Neural progenitor cell (in vitro differentiated cells): ENCODE results near the gene DOCK9. TPM values are rescaled to one million over a fixed set of nuclear protein-coding genes. Genes with fewer than 3 reads are reported as not detected.

Experiments
- DNase-seq: peaks from one replicate; pipeline ENCODE4 v3.0.0-alpha.2; 2016; ENCODE audit warnings: low spot score
- H2AFZ ChIP-seq: fragments of 200-600 bp; sonication (generic); replicated peaks from 2 replicates; pipeline ENCODE4 v1.6.1; 2016; ENCODE audit warnings: antibody characterized with exemption
- H3F3A ChIP-seq: fragments of 200-600 bp; sonication (generic); 2 replicates; pipeline ENCODE4 v1.6.1; 2016; ENCODE audit warnings: antibody characterized with exemption, low read depth
- H3K27ac ChIP-seq: fragments of 200-600 bp; sonication (generic); 2 replicates; pipeline ENCODE4 v1.5.1; 2016; ENCODE audit warnings: mild to moderate bottlenecking
- H3K27me3 ChIP-seq: fragments of 200-600 bp; sonication (generic); 2 replicates; pipeline ENCODE4 v1.6.1; 2016; ENCODE audit warnings: mild to moderate bottlenecking, moderate library complexity
- H3K36me3 ChIP-seq: fragments of 200-600 bp; sonication (generic); 2 replicates; pipeline ENCODE4 v1.5.1; 2016
- H3K4me1 ChIP-seq: fragments of 200-600 bp; sonication (generic); 2 replicates; pipeline ENCODE4 v1.6.1; 2016; ENCODE audit warnings: mixed run types
- H3K4me2 ChIP-seq: fragments of 200-600 bp; sonication (generic); 2 replicates; pipeline ENCODE4 v1.6.1; 2016
- H3K4me3 ChIP-seq: fragments of 200-600 bp; sonication (generic); 2 replicates; pipeline ENCODE4 v1.5.1; 2016
- H3K79me2 ChIP-seq: fragments of 200-600 bp; sonication (generic); 2 replicates; pipeline ENCODE4 v1.6.1; 2016; ENCODE audit warnings: low read depth
- H3K9ac ChIP-seq: fragments of 200-600 bp; sonication (generic); 2 replicates; pipeline ENCODE4 v1.6.1; 2016
- H3K9me3 ChIP-seq: fragments of 200-600 bp; sonication (generic); 2 replicates; pipeline ENCODE4 v1.5.1; 2016; ENCODE audit warnings: low read depth
- H4K20me1 ChIP-seq: fragments of 200-600 bp; sonication (generic); 2 replicates; pipeline ENCODE4 v1.6.1; 2016; ENCODE audit warnings: low read depth
- H3K27ac Mint-ChIP-seq: 3 replicates; pipeline ENCODE4 v1.8.0; 2021; ENCODE audit warnings: mixed read lengths
- H3K27me3 Mint-ChIP-seq: 2 replicates; pipeline ENCODE4 v1.8.0; 2022; ENCODE audit warnings: low read depth, mild to moderate bottlenecking, inconsistent platforms, moderate library complexity, mixed read lengths; ENCODE audit not compliant: insufficient read depth
- H3K36me3 Mint-ChIP-seq: 3 replicates; pipeline ENCODE4 v1.8.0; 2021; ENCODE audit warnings: mixed read lengths
- H3K4me1 Mint-ChIP-seq: 3 replicates; pipeline ENCODE4 v1.8.0; 2021; ENCODE audit warnings: mixed read lengths
- H3K4me3 Mint-ChIP-seq: 3 replicates; pipeline ENCODE4 v1.8.0; 2021; ENCODE audit warnings: mild to moderate bottlenecking, moderate library complexity, mixed read lengths
- H3K9me3 Mint-ChIP-seq: 3 replicates; pipeline ENCODE4 v1.8.0; 2020; ENCODE audit warnings: mixed read lengths
- CTCF ChIP-seq: fragments of 200-600 bp; sonication (generic); IDR thresholded peaks from 2 replicates; pipeline ENCODE4 v1.5.1; 2017; ENCODE audit warnings: antibody characterized with exemption, mild to moderate bottlenecking
- EZH2 ChIP-seq: fragments of 200-600 bp; sonication (generic); IDR thresholded peaks from 2 replicates; pipeline ENCODE4 v1.6.1; 2017; ENCODE audit warnings: antibody characterized with exemption, mild to moderate bottlenecking, moderate library complexity
- EZH2phosphoT487 ChIP-seq: fragments of 200-600 bp; sonication (generic); IDR thresholded peaks from 2 replicates; pipeline ENCODE4 v1.6.1; 2017; ENCODE audit warnings: antibody characterized with exemption
- total RNA-seq: library from RNA; depleted of rRNA; stranded (reverse); fragments of >200 nt; gene quantifications from 2 replicates; pipeline ENCODE4 v1.2.3, GENCODE V29; 2015; ENCODE audit warnings: low replicate concordance

The DOCK9 gene
- total RNA-seq, 1 donor from 2014 or later: 16.6 TPM

- H3F3A ChIP-seq: no peaks in the 10 kb centered on the region
- H3K36me3 ChIP-seq: no peaks in the 10 kb centered on the region
- no peak overlapping the region for H3K4me3 ChIP-seq
- H3K9ac ChIP-seq: no peak overlapping the region
- H3K9me3 ChIP-seq: no peaks in the 10 kb centered on the region
- H3K4me2 ChIP-seq: no peak overlapping the region
- no peaks in the 10 kb centered on the region for H3K36me3 Mint-ChIP-seq
- no peak for DNase-seq
- no peak for TF ChIP-seq CTCF
- no peak for TF ChIP-seq EZH2
- no peak for TF ChIP-seq EZH2phosphoT487
- H3K27me3 ChIP-seq: no peaks in the 10 kb centered on the region
- no peak overlapping the region for H3K27ac ChIP-seq
- no peaks in the 10 kb centered on the region for H3K27me3 Mint-ChIP-seq
- H3K9me3 Mint-ChIP-seq: no peaks in the 10 kb centered on the region
- no peak overlapping the region for H2AFZ ChIP-seq
- no peaks in the 10 kb centered on the region for H4K20me1 ChIP-seq
- H3K27ac Mint-ChIP-seq: no peak overlapping the region
- H3K4me1 ChIP-seq: no peaks in the 10 kb centered on the region
- H3K4me1 Mint-ChIP-seq: peaks cover 9% of the 10 kb centered on the region
- H3K4me3 Mint-ChIP-seq: no peak overlapping the region
- H3K79me2 ChIP-seq: no peaks in the 10 kb centered on the region
Observed at GRCh38 chr13:99003851-99004471, 26.1 kb upstream of the DOCK9 start.

- H2AFZ ChIP-seq: no peak overlapping the region
- peaks cover 9% of the 10 kb centered on the region for H3K4me1 Mint-ChIP-seq
Observed at GRCh38 chr13:99003186-99003585, 25.3 kb upstream of the DOCK9 start.

GRCh38 chr13:99002172-99002710 lies 24.4 kb upstream of the DOCK9 start:
- H3K36me3 Mint-ChIP-seq: no peaks in the 10 kb centered on the region
- TF ChIP-seq EZH2: no peak
- TF ChIP-seq CTCF: no peak
- no peak for TF ChIP-seq EZH2phosphoT487
- no peak overlapping the region for H3K4me2 ChIP-seq
- no peaks in the 10 kb centered on the region for H3K9me3 ChIP-seq
- H3K4me3 ChIP-seq: no peak overlapping the region
- H2AFZ ChIP-seq: no peak overlapping the region
- no peak overlapping the region for H3K27ac ChIP-seq
- H4K20me1 ChIP-seq: no peaks in the 10 kb centered on the region
- no peaks in the 10 kb centered on the region for H3K27me3 Mint-ChIP-seq
- peak overlapping the region; percentile 2 for H3K27ac Mint-ChIP-seq
- H3K9me3 Mint-ChIP-seq: no peaks in the 10 kb centered on the region
- H3K36me3 ChIP-seq: no peaks in the 10 kb centered on the region
- H3K27me3 ChIP-seq: no peaks in the 10 kb centered on the region
- DNase-seq: no peak
- H3K9ac ChIP-seq: no peak overlapping the region
- H3K79me2 ChIP-seq: no peaks in the 10 kb centered on the region
- H3K4me3 Mint-ChIP-seq: no peak overlapping the region
- H3K4me1 Mint-ChIP-seq: peaks cover 14% of the 10 kb centered on the region
- peaks cover 5% of the 10 kb centered on the region for H3K4me1 ChIP-seq
- peaks cover 1% of the 10 kb centered on the region for H3F3A ChIP-seq

More at GRCh38 chr13:99003186-99003585, 25.3 kb upstream of the DOCK9 start:
- no peak overlapping the region for H3K4me3 Mint-ChIP-seq
- no peaks in the 10 kb centered on the region for H3K27me3 Mint-ChIP-seq
- no peaks in the 10 kb centered on the region for H3K79me2 ChIP-seq
- H3K9me3 ChIP-seq: no peaks in the 10 kb centered on the region
- DNase-seq: no peak
- H3K27ac Mint-ChIP-seq: no peak overlapping the region
- H4K20me1 ChIP-seq: no peaks in the 10 kb centered on the region
- H3K27me3 ChIP-seq: no peaks in the 10 kb centered on the region
- no peaks in the 10 kb centered on the region for H3K36me3 ChIP-seq
- no peaks in the 10 kb centered on the region for H3K9me3 Mint-ChIP-seq
- no peak overlapping the region for H3K9ac ChIP-seq
- no peaks in the 10 kb centered on the region for H3K4me1 ChIP-seq
- no peaks in the 10 kb centered on the region for H3K36me3 Mint-ChIP-seq
- H3K4me3 ChIP-seq: no peak overlapping the region
- TF ChIP-seq EZH2phosphoT487: no peak
- no peak for TF ChIP-seq EZH2
- TF ChIP-seq CTCF: no peak
- H3K4me2 ChIP-seq: no peak overlapping the region
- no peaks in the 10 kb centered on the region for H3F3A ChIP-seq
- H3K27ac ChIP-seq: no peak overlapping the region
